ENCODE data around the gene MYH7. TPM values are rescaled to one million over a fixed set of nuclear protein-coding genes. Genes with fewer than 3 reads are reported as not detected.

Gene MYH7
- total RNA-seq, 2 experiments from 2014 or later = not detected

GRCh38 chr14:23411563-23412525 lies 23.6 kb downstream of the MYH7 start:
- CTCF ChIA-PET = interaction anchor here (1.2 kb wide), 1 partner anchor 31 kb away, joined by 3 read pairs; no protein-coding TSS in a partner anchor
- no peak for TF ChIP-seq CTCF (IDR thresholded peaks at IDR 0.05)

GRCh38 chr14:23409966-23410635 lies 25.4 kb downstream of the MYH7 start:
- Mint-ChIP-seq H3K36me3 (ENCODE audit: low read depth) (no peaks in the 10 kb centered on the region), H3K4me1 (ENCODE audit: low read depth) (no peaks in the 10 kb centered on the region), H3K4me3 (no peak overlapping the region), H3K9me3 (no peaks in the 10 kb centered on the region), H3K27me3 (no peaks in the 10 kb centered on the region), H3K27ac (no peak overlapping the region)
- TF ChIP-seq CTCF (IDR thresholded peaks at IDR 0.05) = no peak
- intact Hi-C loops (cut with micrococcal nuclease) = no loop called here
- ATAC-seq (no peak), DNase-seq (no peak)
- ChIA-PET CTCF (interaction anchor here (1.2 kb wide), 1 partner anchor 29 kb away, joined by 3 read pairs; no protein-coding TSS in a partner anchor), POLR2A (interaction anchor here (1.0 to 1.8 kb wide), 2 partner anchors 14 to 89 kb away, joined by 4 to 7 read pairs; partner anchors contain the start of gene PABPN1)

More at GRCh38 chr14:23411563-23412525, 23.6 kb downstream of the MYH7 start:
- H3K27me3 Mint-ChIP-seq = peaks cover 3% of the 10 kb centered on the region
- POLR2A ChIA-PET = no interaction called here
- H3K4me1 Mint-ChIP-seq (ENCODE audit: low read depth) = no peaks in the 10 kb centered on the region
- no peaks in the 10 kb centered on the region for H3K36me3 Mint-ChIP-seq (ENCODE audit: low read depth)
- DNase-seq = no peak
- no peak overlapping the region for H3K4me3 Mint-ChIP-seq
- H3K9me3 Mint-ChIP-seq = no peaks in the 10 kb centered on the region
- ATAC-seq = no peak
- no peak overlapping the region for H3K27ac Mint-ChIP-seq
- intact Hi-C loops (cut with micrococcal nuclease) = no loop called here

GRCh38 chr14:23409475-23409874 lies 26.0 kb downstream of the MYH7 start:
- no peak for ATAC-seq
- CTCF ChIA-PET = no interaction called here
- intact Hi-C loops (cut with micrococcal nuclease) = no loop called here

GRCh38 chr14:23408307-23408630 lies 27.2 kb downstream of the MYH7 start:
- Mint-ChIP-seq H3K27ac (no peak overlapping the region), H3K36me3 (ENCODE audit: low read depth) (no peaks in the 10 kb centered on the region), H3K9me3 (no peaks in the 10 kb centered on the region), H3K27me3 (no peaks in the 10 kb centered on the region), H3K4me1 (ENCODE audit: low read depth) (no peaks in the 10 kb centered on the region), H3K4me3 (no peak overlapping the region)
- TF ChIP-seq CTCF (IDR thresholded peaks at IDR 0.05) = no peak
- DNase-seq (no peak), ATAC-seq (no peak)
- ChIA-PET CTCF (no interaction called here), POLR2A (no interaction called here)
- intact Hi-C loops (cut with micrococcal nuclease) = no loop called here

More at GRCh38 chr14:23409475-23409874, 26.0 kb downstream of the MYH7 start:
- POLR2A ChIA-PET = interaction anchor here (1.8 kb wide), 1 partner anchor 88 kb away, joined by 7 read pairs; the partner anchor contains the start of gene PABPN1
- Mint-ChIP-seq H3K4me1 (ENCODE audit: low read depth) (no peaks in the 10 kb centered on the region), H3K36me3 (ENCODE audit: low read depth) (no peaks in the 10 kb centered on the region), H3K4me3 (no peak overlapping the region), H3K27ac (no peak overlapping the region), H3K9me3 (no peaks in the 10 kb centered on the region), H3K27me3 (no peaks in the 10 kb centered on the region)
- no peak for DNase-seq
- no peak for TF ChIP-seq CTCF (IDR thresholded peaks at IDR 0.05)
